Stimulated activated CD4-positive, alpha-beta T cell treated with anti-CD3 and anti-CD28 coated beads, Interleukin-4, amount 100 ng/mL, for 48 hours (primary cell): ENCODE results near the gene TPP2.

Experiments
- DNase-seq, 2 donors: peaks; one replicate each; pipeline ENCODE4 v3.0.0-alpha.2; 2020; ENCODE audit warnings: low read depth in 2 of 2

Gene TPP2

GRCh38 chr13:102693776-102694175 is 97.0 kb downstream of the TPP2 start:
- DNase-seq = no peak

GRCh38 chr13:102694937-102695336 is 98.2 kb downstream of the TPP2 start, which contains the start of gene METTL21C:
METTL21C (minus strand) TSS chr13:102695044; CDS start chr13:102694498, 546 bp downstream.
- DNase-seq = no peak

GRCh38 chr13:102696465-102696864 is 99.7 kb downstream of the TPP2 start:
- no peak for DNase-seq

- no peak for DNase-seq
Observed at GRCh38 chr13:102697264-102697663, 100.5 kb downstream of the TPP2 start.

DNA sequence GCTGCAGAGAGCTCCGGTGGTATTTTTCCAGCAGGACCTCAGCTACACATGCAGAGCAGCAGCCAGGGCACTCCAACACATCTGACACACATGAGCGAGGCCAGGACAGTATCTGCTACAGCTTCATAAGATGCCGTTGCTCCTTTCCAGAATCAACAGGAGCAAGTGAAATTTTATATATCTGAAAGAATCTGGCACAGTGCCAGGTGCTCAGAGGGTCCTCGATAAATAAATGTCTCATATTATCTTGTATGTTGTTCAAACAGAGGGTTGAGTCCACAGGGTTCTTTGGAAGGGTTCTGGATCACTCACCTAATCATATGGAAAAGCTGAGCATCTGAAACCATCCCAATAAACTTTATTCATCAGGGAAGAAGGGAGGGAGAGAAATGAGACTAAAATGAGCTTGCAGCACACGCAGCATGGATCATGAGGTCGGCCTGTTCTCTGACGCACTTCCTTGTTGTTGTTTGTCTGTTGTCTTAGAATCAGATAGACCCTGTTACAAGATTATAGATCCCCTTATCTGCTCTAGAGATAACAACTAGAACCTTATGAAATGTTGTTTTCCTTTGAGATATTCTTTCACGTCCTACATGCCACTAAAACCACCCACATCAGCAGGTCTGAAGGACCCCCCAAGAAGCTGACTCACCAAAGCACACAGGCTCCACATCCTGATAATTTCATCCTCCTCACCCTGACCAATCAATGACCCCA is 101.3 kb downstream of the TPP2 start:
- DNase-seq = no peak

GRCh38 chr13:102698649-102698980 is 101.8 kb downstream of the TPP2 start:
- DNase-seq = no peak

DNA sequence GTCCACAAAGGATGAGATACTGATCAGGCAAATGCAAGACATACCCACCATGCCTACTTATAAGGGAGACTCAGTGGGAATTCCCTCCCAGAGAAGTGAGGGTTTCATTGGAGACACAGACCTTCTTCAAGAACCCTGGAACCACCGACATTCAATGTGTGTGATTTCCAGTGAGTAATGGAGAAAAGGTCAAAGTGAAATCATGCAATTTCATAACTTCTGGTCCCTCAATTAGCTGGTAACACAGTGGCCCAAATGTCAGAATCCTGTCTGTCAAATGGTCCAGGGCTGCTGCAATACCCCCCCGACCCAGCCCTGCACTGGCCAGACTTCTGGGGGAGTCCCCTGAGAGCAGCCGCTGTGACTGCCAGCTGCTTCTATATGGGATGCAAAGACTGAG is 102.7 kb downstream of the TPP2 start:
- no peak for DNase-seq

GRCh38 chr13:102700088-102701031 is 103.6 kb downstream of the TPP2 start:
- DNase-seq = no peak

- no peak for DNase-seq
Observed at GRCh38 chr13:102701331-102701730, 104.5 kb downstream of the TPP2 start.

GRCh38 chr13:102702965-102703725 is 106.4 kb downstream of the TPP2 start:
- DNase-seq = no peak

DNA sequence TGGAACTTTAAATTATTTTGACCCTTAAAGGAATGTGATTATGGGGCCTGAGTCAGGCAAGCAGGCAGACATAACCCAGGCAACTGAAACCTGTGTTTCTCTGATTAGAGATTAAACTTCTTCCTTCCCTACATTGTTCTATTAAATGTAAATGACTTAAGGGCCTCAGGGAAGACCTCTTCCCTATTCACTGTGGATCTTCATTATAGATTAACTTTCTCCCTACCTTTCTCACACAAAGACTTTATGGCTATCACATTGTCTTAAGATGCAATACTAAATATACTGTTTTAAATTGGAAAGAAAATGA is 106.9 kb downstream of the TPP2 start:
- DNase-seq = no peak

- DNase-seq = no peak
Observed at GRCh38 chr13:102704238-102705058, 107.7 kb downstream of the TPP2 start.

- DNase-seq = no peak
Observed at GRCh38 chr13:102707467-102707866, 110.7 kb downstream of the TPP2 start.

DNA sequence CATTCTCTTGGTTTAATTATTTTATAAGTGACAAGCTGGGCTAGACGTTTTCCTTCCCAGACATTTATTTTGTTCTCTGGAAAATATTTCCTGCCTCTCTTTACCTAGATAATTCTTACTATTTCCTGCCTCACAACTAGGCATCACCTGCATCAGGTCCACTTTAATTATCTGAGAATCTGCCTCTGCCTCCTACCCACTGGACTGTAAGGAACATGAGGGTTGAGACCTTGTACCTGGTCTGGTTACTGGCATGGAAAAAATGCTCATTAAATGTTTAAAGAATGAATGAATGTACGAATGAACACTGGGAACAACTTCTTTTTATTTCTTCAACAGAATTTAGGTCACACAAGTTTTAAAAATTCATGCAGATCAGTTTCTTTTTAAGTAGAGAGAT is 111.4 kb downstream of the TPP2 start:
- no peak for DNase-seq

GRCh38 chr13:102708991-102709390 is 112.2 kb downstream of the TPP2 start:
- DNase-seq = no peak

GRCh38 chr13:102709536-102709935 is 112.8 kb downstream of the TPP2 start:
- no peak for DNase-seq

- no peak for DNase-seq
Observed at GRCh38 chr13:102710261-102710679, 113.5 kb downstream of the TPP2 start.

- no peak for DNase-seq
Observed at GRCh38 chr13:102715447-102715846, 118.7 kb downstream of the TPP2 start.

- no peak for DNase-seq
Observed at GRCh38 chr13:102718746-102719145, 122.0 kb downstream of the TPP2 start.

DNA sequence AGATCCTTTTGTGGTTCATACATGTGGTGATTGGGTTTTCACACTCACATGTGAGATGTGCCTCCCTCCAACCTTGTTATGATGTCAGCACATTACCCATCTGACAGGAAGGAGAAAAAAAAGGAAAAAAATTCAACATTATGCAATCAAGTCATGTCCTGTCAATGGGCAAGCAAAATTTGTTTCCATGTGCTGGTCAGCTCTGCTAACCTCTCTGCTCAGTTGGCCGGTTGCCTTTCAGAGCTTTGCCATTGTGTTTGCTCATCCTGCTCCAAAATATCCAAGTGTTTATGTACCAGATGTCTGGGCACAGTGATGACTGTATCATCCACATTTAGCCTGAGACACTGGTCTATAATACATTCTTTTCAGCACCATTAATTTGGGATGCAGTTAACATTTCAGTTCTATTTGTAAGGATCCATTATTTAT is 125.0 kb downstream of the TPP2 start:
- DNase-seq = no peak

GRCh38 chr13:102724923-102725322 is 128.1 kb downstream of the TPP2 start:
- DNase-seq = no peak
